GM21619 (cell line): ENCODE results near the gene VKORC1L1.
"Not testable (repeated sequence)": the region's sequence is repeated elsewhere in the genome, so short reads cannot be mapped to it uniquely, and the experiment has no call there.

ENCODE experiments used
- ATAC-seq: cut with Tn5 transposase; IDR thresholded peaks from one replicate; pipeline ENCODE4 v1.9.1; 2021; ENCODE audit not compliant: unreplicated experiment

Gene VKORC1L1

DNA sequence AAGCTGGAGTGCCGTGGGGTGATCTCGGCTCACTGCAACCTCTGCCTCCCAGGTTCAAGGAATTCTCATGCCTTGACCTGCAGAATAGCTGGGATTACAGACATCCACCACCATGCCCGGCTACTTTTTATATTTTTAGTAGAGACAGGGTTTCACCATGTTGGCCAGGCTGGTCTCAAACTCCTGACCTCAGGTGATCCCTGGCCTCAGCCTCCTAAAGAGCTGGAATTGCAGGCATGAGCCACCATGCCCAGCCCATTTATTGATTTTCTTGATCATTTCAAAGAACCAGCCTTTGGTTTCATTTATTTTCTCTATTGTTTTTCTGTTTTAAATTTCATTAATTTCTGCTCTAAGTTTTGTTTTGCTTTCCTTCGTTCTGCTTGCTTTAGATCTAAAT is 58.8 kb downstream of the VKORC1L1 start:
- ATAC-seq = no peak

DNA sequence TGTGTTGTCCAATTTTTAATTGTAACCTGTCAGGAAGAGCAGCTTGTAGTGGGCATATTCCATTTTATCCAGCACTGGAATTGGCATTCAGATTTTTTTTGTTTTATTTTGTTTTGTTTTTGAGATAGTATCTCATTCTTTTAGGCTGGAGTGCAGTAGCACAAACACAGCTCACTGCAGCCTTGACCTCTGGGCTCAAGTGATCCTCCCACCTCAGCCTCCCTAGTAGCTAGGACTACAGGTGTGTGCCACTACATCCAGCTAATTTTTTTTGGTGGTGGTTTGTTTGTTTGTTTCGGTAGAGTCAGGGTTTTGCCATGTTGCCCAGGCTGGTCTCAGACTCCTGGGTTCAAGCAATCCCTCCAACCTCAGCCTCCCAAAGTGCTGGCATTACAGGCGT is 64.4 kb downstream of the VKORC1L1 start:
- ATAC-seq = no peak

DNA sequence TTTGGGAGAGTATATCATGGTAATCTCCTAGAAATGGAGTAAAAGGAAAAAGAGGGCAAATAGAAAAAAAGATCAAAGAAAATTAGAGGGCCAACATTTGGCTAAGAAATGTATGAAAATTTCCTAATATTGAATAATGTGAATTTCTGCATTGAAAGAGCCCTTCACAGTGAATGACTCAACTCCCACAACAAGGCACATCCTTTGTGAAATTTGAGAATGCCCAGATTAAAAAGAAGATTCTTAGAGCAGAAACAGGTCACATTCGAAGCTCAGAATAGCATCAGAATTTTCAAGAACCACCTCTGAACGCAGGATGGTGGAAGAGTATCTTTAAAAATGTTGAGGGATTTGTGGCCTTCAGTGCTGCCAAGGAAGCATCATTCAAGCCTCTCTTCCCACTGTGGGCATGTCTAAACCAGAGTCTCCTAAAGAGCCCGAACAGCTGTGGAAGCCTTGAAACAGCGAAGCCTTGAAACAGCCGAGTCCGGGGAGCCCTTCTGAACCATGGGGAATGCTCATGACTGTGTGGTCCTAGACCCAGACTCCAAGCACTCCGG is 65.5 kb downstream of the VKORC1L1 start:
- no peak for ATAC-seq

DNA sequence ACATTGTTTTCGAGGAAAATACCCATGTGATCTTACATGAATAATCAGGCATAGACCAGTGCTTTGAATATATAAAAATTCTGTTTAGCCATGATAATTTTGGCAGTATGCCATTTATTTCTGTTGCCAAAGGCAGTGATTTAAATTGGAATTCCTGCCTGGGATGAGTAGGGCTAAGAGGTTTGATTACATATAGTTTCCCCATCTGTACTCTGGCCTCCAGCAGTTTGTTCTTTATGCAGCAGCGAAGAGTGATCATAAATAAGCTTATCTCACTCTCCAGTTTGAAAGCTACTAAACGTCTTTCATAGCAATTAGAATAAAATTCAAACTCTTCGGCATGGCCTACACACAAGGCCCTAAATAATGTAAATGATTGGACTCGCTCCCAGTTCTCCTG is 72.9 kb downstream of the VKORC1L1 start:
- ATAC-seq = not testable (repeated sequence)

DNA sequence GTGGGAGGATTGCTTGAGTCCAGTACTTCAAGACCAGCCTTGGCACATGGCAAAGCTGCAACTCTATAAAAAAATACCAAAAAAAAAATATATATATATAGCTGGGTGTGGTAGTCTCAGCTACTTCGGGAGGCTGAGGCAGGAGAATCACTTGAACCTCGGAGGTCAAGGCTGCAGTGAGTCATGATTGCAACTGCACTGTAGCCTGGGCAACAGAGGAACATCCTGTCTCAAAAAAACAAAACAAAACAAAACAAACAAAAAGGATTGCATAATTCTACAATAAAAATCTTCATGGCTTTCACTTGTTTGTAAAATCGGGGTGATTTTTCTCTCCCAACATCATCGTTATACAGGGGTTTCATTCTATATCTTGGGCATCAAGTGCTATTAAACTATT is 74.0 kb downstream of the VKORC1L1 start:
- no peak for ATAC-seq

DNA sequence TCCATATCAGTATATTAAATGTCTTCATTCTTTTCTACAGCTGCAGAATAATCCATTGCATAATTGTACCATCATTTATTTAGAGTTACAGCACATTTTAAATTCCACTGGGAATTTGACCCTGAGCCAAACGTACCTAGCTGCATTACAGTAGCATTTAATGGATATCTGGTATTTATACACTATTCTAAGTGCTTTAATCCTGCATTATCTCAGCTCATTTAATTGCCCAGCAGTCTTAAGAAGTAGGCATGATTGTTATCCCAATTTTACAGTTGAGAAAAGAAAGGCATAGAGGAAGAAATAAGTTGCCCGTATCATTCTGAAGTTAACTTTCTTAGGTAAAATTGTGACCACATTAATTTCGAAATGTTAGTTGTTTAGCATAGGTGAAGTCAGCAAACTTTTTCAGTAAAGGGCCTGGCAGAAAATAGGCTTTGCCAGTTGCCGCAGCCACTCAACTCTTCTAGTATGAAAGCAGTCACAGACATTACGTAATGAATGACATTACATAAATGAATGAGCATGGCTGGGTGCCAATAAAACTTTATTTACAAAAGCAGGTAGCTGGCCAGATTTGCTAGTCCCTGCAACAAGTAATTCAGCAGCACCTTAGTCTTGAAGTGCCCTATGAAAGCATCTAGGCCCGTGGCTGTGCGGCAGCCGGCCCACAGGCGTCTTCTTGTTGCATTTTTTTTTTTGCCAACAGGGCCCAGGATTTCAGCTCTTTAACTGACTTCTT is 79.1 kb downstream of the VKORC1L1 start:
- no peak for ATAC-seq

DNA sequence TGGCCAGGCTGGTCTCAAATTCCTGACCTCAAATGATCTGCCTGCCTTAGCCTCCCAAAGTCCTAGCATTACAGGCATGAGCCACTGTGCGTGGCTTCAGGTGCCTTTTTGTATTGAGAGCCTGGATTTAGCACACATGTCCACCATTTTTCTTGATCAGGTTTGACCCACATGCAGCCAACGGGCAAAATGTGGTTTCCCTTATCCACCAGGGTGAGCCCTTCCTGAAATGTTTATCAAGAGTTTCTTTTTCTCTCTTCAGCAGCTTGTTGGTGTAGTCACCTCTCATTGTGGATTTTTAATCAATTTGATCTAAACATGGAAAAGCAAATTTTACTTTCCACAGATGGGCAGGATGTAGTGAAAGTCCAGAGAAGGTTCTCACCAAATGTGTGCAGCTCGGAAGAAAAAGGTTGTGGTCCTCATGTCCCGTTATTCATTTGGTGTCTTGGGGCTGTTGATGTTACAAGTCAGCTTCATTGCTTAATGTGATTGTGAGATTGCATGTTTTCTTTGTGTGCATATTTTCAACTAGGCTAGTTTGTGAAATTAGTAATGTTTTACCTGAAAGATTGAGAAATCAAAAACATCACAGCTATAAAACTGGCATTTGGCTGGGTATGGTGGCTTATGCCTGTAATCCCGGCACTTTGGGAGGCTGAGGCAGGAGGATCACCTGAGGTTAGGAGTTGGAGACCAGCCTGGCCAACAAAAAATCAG is 80.3 kb downstream of the VKORC1L1 start:
- ATAC-seq = no peak

DNA sequence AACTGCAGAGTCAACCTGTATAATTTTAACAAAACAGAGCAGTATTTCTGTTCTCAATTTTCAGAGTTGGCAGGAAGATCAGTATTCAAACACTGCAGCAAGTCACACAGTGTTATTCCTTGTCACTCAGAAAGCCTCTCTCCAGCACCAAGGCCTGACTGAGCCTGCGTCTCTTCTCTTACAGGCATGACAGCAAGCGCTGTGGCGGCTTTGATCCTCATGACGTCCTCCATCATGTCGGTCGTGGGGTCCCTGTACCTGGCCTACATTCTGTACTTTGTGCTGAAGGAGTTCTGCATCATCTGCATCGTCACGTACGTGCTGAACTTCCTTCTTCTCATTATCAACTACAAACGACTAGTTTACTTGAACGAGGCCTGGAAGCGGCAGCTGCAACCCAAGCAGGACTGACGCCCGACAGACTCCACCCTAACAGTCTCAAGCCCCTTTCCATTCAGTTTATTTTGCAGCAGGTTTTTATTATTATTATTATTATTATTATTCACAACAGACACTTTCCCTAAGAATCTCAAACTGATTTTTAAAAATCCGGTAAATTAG is 81.1 kb downstream of the VKORC1L1 start:
- no peak for ATAC-seq

DNA sequence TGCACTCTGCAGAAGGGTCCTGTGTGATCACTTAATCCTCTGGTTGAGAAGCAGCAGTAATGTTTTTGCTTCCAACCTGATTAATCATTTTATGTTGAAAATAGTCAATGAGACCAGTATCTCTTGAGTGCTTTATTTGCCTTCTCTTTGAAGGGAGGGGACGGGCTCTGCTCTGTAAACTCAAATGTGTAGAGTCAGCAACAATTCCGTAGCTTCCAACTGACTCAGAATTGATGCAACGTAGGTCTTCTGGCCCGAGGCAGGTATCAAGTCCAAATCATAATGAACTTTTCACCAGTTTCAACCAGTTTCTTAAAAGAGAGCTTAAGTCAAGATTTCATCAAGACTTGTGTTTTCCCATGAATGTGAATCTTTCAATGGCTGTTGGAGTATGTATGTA is 82.8 kb downstream of the VKORC1L1 start:
- ATAC-seq = no peak

DNA sequence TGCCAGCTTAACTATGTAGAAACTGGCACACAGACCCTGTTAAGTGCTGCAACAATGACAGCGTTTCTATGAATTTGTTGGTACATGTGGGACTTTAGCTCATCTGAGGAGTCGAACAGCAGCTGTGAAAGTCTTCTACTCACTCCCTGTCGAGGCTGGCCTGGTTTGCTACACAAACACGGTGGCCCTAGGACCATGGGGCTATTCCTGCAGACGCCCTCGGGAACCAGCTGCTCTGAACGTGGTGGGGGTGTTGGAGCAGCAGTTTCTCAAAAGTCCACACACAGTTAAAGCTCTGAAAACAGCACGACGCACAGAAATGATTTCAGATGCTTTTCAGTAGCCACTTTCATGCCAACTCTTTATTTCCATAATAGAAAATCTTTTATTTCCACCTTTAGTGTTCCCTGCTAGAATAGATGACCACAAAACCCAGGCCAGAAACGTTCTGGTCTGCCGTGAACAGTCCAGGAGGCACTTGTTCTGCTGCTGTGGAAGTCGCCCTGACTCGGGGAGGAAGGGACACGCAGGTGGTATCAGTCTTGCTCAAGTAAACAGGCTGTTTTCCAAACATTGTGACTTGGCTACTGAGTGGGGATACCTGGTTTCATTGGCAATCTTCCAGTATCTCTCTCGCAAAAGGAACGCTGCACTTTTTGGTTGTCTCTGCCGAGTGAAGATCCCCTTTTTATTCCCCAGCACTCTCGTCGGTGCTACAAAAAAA is 87.6 kb downstream of the VKORC1L1 start:
- ATAC-seq = no peak

DNA sequence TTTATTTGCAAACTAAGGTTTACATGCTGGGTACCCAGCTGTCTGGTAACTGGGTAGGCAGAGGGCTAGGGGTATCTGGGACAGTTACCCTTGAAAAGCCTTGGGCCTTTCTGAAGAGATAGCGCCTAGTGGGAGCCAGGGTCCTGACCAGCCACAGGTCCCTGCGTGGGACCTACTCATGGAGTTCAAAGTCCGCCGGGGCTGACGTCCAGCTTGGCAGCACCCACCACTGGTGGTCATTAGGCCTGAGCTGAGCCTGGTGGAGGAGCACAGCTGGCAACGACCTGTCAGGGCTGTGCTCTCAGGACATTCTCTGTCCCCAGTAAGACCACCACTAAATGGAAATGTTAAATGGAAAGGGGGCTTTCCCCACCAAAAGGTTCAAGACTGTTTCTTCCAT is 89.2 kb downstream of the VKORC1L1 start:
- ATAC-seq = no peak

DNA sequence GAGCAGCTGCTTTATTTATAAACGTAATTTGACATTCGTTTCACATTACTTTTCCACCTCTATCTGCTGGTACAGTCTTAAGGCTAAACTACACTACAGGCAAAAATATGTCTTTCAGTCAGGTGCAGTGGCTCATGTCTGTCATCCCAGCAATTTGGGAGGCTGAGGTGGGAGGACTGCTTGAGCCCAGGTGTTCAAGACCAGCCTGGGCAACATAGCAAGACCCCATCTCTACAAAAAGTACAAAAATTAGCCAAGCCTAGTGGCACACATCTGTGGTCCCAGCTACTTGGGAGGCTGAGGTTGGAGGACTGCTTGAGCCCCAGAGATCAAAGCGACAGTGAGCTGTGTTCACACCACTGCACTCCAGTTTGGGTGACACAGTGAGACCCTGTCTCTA is 91.8 kb downstream of the VKORC1L1 start:
- not testable (repeated sequence) for ATAC-seq

DNA sequence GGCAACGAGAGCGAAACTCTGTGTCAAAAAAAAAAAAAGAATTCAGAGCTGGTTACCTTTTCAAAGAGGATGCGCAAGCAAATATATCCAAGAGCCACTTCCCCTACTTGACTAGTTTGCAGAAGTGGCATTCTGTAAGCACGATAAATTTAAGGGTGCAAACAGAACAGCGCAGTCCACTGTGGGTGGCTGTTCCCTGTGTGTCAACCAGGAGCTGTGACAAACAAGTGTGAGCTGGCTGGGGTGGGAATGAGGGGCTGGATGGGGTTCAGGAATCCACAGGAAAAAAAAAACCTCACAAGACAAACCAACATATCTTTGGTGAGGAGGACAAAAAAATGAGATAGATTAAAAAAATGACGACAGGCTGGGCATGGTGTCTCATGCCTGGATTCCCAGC is 93.3 kb downstream of the VKORC1L1 start:
- ATAC-seq = no peak

DNA sequence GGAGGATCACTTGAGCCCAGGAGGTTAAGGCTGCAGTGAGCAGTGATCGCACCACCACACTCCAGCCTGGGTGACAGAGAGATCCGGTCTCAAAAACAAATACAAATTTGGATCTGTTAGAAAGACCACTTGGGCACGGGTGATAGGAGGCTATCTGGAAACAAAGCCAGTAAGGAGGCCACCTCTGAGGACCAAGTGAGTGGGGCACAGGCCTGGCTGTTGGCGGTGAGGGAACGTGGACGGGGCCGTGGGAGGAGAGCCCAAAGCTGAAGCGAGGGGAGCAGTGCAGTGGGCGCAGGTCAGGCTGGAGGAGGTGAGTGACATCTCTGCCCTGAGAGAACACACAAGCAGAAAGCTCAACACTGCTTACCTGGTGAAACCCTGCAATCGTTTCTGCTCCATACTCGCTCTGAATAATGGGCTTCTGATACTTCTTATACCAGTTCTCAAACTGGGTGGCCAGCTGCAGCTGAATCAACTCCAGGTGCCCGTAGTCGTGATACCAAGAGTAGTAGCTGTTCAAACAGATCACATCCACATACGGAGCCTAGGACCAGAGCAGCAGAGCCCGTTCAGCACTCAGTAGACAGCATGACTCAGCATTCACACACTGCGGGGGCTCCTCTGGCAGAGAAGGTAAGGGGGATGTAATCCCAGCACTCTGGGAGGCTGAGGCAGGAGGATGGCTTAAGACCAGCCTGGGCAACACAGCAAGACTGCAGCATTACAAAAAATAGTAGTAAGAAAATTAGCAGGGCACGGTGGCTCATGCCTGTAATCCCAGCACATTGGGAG is 94.7 kb downstream of the VKORC1L1 start:
- no peak for ATAC-seq

DNA sequence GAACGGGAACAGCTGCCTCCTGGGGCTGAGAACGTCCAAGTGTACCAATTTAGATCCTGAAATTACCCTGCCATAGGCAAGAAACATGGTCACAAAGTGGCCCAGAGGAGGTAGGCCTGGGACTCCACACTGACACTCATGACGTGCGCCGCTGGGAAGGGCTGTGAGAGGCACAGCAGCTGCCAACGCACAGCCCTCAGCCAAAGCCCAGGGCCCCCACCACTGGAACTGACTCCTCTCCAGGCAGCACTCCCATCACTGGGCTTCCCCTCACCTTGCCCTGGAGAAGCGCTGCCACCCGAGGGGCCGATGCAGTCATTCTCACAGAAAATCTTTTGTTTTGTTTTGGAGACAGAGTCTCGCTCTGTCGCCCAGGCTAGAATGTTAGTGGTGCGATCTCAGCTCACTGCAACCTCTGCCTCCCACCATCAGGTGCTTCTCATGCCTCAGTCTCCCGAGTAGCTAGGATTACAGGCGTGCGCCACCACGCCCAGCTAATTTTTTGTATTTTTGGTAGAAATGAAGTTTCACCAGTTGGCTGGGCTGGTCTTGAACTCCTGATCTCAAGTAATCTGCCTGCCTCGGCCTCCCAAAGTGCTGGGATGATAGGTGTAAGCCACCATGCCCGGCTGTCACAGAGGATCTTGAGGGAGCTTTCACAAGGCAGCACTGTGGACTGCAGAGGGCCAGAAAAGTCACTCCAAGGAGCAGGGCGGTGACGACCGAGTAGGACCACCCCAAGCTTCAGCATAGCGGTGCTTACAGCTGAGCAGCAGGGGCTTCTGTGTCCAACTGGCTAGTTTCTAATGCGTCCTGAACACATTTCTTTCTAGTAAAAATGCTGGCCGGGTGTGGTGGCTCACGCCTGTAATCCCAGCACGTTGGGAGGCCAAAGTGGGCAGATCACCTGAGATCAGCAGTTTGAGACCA is 95.6 kb downstream of the VKORC1L1 start:
- no peak for ATAC-seq

DNA sequence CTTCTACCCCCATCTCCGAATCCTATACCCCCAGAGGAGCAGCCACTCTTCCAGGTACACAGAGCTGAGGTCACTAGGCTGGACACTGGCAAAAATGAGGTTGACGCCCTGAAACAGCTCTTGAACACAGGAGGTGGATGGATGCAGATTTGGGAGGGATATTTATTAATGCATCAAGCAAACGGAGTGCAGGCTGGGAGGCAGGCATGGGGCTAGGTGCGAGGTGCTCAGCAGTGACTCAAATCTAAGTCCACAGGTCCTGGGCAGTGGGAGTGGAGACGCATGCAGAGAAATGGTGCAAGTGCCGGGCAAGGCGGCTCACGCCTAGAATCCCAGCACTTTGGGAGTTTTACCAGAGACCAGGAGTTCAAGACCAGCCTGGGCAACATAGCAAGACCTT is 98.1 kb downstream of the VKORC1L1 start:
- ATAC-seq = no peak

DNA sequence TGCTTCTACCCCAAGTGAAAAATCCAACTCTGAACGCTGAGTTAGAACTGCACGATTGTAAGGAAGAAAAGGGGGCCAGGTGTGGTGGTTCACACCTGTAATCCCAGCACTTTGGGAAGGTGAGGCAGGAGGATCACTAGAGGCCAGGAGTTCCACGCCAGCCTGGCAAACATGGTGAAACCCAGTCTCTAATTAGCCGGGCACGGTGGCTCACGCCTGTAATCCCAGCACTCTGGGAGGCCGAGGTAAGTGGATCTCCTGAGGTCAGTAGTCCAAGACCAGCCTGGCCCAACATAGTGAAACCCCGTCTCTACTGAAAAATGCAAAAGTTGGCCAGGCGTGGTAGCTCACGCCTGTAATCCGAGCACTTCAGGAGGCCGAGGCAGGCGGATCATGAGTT is 100.1 kb downstream of the VKORC1L1 start:
- ATAC-seq = no peak

DNA sequence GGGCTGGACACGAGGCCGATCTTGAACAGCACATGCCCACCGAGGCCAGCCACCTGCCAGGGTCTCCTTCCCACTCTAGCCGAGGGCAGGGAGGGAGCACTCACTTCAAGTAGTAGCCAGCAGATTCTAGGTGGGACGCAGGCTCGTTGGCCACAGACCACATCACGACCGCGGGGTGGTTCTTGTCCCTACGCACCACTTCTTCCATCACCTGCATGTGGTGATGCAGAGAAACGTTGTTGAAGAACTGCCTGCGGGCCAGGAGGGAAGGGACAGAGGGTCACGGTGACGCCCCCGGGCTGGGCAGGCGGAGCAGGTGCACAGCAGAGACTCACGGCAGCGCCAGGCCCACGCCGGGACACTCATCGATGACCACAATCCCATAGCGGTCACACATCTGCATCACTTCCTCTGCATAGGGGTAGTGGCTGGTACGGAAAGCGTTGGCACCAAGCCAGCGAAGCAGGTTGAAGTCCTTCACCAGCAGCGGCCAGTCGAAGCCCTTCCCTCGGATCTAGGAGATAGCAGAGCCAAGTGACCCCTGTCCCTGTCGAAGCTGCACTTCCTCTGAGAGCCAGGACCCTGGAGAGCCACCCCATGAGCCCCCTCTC is 101.4 kb downstream of the VKORC1L1 start:
- no peak for ATAC-seq

DNA sequence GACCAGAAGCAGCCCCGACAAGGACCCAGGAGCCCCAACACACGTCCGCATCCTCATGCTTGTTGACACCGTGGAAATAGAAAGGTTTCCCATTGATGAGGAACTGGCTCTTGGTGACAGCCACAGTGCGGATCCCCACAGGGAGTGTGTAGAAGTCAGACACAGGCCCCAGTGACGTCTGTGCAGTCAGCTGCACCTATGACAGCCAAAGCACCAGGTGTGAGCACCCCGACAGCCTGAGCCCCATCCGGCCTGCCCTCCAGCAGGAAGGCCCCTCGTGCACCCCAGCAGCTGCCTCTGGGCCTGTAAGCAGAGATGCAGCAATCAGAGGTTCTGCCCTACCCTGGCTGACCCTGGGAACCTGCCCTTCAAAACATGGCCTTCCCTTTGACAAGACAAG is 102.0 kb downstream of the VKORC1L1 start:
- ATAC-seq = no peak
